Body of pancreas (tissue), 4 donors: ENCODE data around the gene C20orf141. TPM values are rescaled to one million over a fixed set of nuclear protein-coding genes. Genes with fewer than 3 reads are reported as not detected.
"Not testable (repeated sequence)": the region's sequence is repeated elsewhere in the genome, so short reads cannot be mapped to it uniquely, and the experiment has no call there.

ENCODE experiments used
- ATAC-seq: fragments of 150-250 bp; one replicate; pipeline ENCODE4 v1.9.1; 2016
- DNase-seq, 4 donors: peaks; one replicate each; pipeline ENCODE4 v3.0.0-alpha.2; 2019
- H3K27ac ChIP-seq, 4 donors: fragments of 200-600 bp; sonication (generic); 1 replicate in 3 of 4; 2 replicates in 1 of 4; pipeline versions ENCODE4 v1.5.1 to v1.6.1; 2016 to 2019; ENCODE audit warnings: mild to moderate bottlenecking in 1 of 4, mixed read lengths in 1 of 4, moderate library complexity in 1 of 4
- H3K27me3 ChIP-seq, 2 donors: fragments of 200-600 bp; sonication (generic); one replicate each; pipeline ENCODE4 v1.6.0; 2016; ENCODE audit warnings: mild to moderate bottlenecking in 1 of 2
- H3K36me3 ChIP-seq, 2 donors: fragments of 200-600 bp; sonication (generic); replicated peaks in 1 of 2; 2 replicates each; pipeline ENCODE4 v1.5.1; 2016; ENCODE audit warnings: low read depth in 2 of 2; ENCODE audit not compliant: insufficient read depth in 1 of 2
- H3K4me1 ChIP-seq: fragments of 200-600 bp; sonication (generic); one replicate; pipeline ENCODE4 v1.6.0; 2016
- H3K4me3 ChIP-seq, 2 donors: fragments of 200-600 bp; sonication (generic); 1 replicate in 1 of 2; 2 replicates in 1 of 2; pipeline ENCODE4 v1.5.1; 2016 to 2019
- H3K9me3 ChIP-seq, 3 donors: fragments of 200-600 bp; sonication (generic); 1 replicate in 2 of 3; 2 replicates in 1 of 3; pipeline ENCODE4 v1.5.1; 2016
- CTCF ChIP-seq, 7 experiments: fragments of 450-650 bp in 4 of 7; fragments of 200-600 bp in 3 of 7; sonication (generic) in 3 of 7; IDR thresholded peaks; one replicate each; pipeline ENCODE4 v1.5.1; 2016 to 2019; ENCODE audit warnings: antibody characterized with exemption in 7 of 7
- POLR2A ChIP-seq, 3 donors: fragments of 450-650 bp; IDR thresholded peaks; one replicate each; pipeline ENCODE4 v1.6.1; 2016; ENCODE audit warnings: antibody characterized with exemption in 3 of 3, mild to moderate bottlenecking in 2 of 3
- WGBS, 2 donors: methylation state at CpG; one replicate each; pipeline ENCODE4 v1.1.5; 2017; 5-methylcytosine and 5-hydroxymethylcytosine counted together
- intact Hi-C: fragments of 100-400 bp; cut with DNase I; formaldehyde crosslinking; loops from one replicate; pipeline ENCODE4 v1.15.1; 2023
- total RNA-seq, 2 donors: library from RNA; depleted of rRNA; stranded (reverse); fragments of >200 nt; gene quantifications; one replicate each; pipeline ENCODE4 v1.1.0, GENCODE V29; 2016

C20orf141 gene
- total RNA-seq, 2 donors from 2014 or later = not detected

GRCh38 chr20:2804852-2805688 lies 9.7 kb upstream of the C20orf141 start:
- H3K4me1 ChIP-seq = peaks cover 15% of the 10 kb centered on the region
- DNase-seq (no peak), ATAC-seq (no peak)
- H3K4me3 ChIP-seq = no peak overlapping the region
- intact Hi-C loops = no loop called here
- WGBS, 2 donors = 6 to 11% methylated on average over 14 to 49 of the region's 49 CpGs
- H3K9me3 ChIP-seq = no peaks in the 10 kb centered on the region
- TF ChIP-seq CTCF (IDR thresholded peaks at IDR 0.05) (no peak), POLR2A (IDR thresholded peaks at IDR 0.05) (no peak)
- no peak overlapping the region for H3K27ac ChIP-seq
- peaks cover 0 to 14% of the 10 kb centered on the region in 2 donors for H3K27me3 ChIP-seq
- H3K36me3 ChIP-seq = no peaks in the 10 kb centered on the region

- H3K4me3 ChIP-seq = no peak overlapping the region
- intact Hi-C loops = no loop called here
- peaks cover 0 to 9% of the 10 kb centered on the region in 2 donors for H3K27me3 ChIP-seq
- no peak overlapping the region for H3K27ac ChIP-seq
- ATAC-seq (no peak), DNase-seq (no peak)
- peaks cover 8% of the 10 kb centered on the region for H3K4me1 ChIP-seq
- no peaks in the 10 kb centered on the region for H3K36me3 ChIP-seq
- TF ChIP-seq CTCF (IDR thresholded peaks at IDR 0.05) (no peak), POLR2A (IDR thresholded peaks at IDR 0.05) (no peak)
- no peaks in the 10 kb centered on the region for H3K9me3 ChIP-seq
- WGBS, 2 donors = 16 to 33% methylated on average over 8 to 13 of the region's 22 CpGs
Measured at GRCh38 chr20:2805689-2806350, 9.0 kb upstream of the C20orf141 start.

- peaks cover 2% of the 10 kb centered on the region for H3K4me1 ChIP-seq
- H3K4me3 ChIP-seq = no peak overlapping the region
- no peaks in the 10 kb centered on the region for H3K9me3 ChIP-seq
- peaks cover 0 to 7% of the 10 kb centered on the region in 2 donors for H3K27me3 ChIP-seq
- intact Hi-C loops = no loop called here
- WGBS, 2 donors = 16 to 28% methylated on average over 4 of the region's 4 CpGs
- H3K27ac ChIP-seq = no peak overlapping the region
- no peaks in the 10 kb centered on the region for H3K36me3 ChIP-seq
- no peak for TF ChIP-seq CTCF (IDR thresholded peaks at IDR 0.05)
- TF ChIP-seq POLR2A (IDR thresholded peaks at IDR 0.05) = no peak
- no peak for DNase-seq
- no peak for ATAC-seq
Measured at GRCh38 chr20:2806351-2806701, 8.5 kb upstream of the C20orf141 start.

GRCh38 chr20:2807019-2807418 lies 7.8 kb upstream of the C20orf141 start:
- Histone ChIP-seq H3K4me1 (no peaks in the 10 kb centered on the region), H3K36me3 (no peaks in the 10 kb centered on the region), H3K27ac (no peak overlapping the region), H3K4me3 (no peak overlapping the region), H3K9me3 (no peaks in the 10 kb centered on the region), H3K27me3 (peaks cover 0 to 7% of the 10 kb centered on the region in 2 donors)
- 67 to 69% methylated on average over 4 of the region's 4 CpGs for WGBS, 2 donors
- DNase-seq = no peak
- intact Hi-C loops = no loop called here
- no peak for ATAC-seq
- TF ChIP-seq POLR2A (IDR thresholded peaks at IDR 0.05) (no peak), CTCF (IDR thresholded peaks at IDR 0.05) (no peak)

- H3K36me3 ChIP-seq, H3K4me3 ChIP-seq, H3K4me1 ChIP-seq, DNase-seq, H3K9me3 ChIP-seq, intact Hi-C loops, H3K27ac ChIP-seq, ATAC-seq, H3K27me3 ChIP-seq: not testable (repeated sequence)
- 63 to 80% methylated on average over 9 of the region's 9 CpGs for WGBS, 2 donors
Measured at GRCh38 chr20:2807929-2808328, 6.9 kb upstream of the C20orf141 start.
